T47D (cell line): ENCODE results near the gene TNFAIP8L2.
"Not testable (repeated sequence)": the region's sequence is repeated elsewhere in the genome, so short reads cannot be mapped to it uniquely, and the experiment has no call there.

Experiments
- DNase-seq, 2 experiments: peaks; one replicate each; pipeline versions ENCODE4 v3.0.0 to v3.0.0-alpha.2; 2011 to 2012; ENCODE audit warnings: low read depth in 1 of 2, low spot score in 1 of 2
- JUND ChIP-seq: IDR thresholded peaks from 2 replicates; pipeline ENCODE4 v1.6.1; 2012; ENCODE audit warnings: low read depth
- in situ Hi-C: cut with HindIII; loops from 2 replicates; pipeline ENCODE4 v1.10.0; 2016; ENCODE audit warnings: low sequenced_read_pairs, low pct_unique_long_range_greater_than_20kb

TNFAIP8L2 gene

DNA sequence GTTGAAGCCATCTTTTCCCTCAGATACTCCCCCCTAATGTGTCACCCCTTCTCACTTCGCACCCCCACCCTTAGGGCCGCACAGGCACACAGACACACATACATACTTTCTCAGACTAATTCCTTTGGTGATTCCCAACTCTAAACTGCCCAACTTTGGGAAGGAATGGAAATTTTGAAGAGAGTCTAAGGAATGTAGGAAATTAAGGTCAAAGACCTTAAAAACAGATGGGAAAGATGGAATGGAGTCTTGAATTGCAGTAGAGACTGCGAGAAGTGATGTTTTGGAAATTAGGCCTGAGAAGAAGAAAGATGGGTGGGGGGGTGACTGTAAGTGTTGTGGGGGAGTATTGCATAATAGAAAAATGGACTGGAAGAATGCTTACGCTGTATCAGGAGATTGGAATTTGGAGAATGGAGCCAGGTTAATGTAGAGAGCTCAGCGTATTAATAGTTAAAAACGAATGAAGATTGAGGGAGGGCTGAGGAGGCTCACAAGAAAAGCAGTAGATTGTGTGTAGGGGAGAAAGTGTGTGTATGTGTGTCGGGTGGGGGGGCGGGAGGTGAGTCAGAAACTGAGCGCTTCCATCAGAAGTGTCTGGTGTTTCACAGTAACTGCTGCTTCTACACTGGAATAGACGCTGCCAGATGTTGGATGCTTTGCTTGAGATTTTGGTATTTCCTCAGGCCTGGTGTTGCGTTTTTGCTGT, 43.6 kb downstream of the TNFAIP8L2 start:
- in situ Hi-C loops = no loop called here
- no peak for TF ChIP-seq JUND
- no peak for DNase-seq

DNA sequence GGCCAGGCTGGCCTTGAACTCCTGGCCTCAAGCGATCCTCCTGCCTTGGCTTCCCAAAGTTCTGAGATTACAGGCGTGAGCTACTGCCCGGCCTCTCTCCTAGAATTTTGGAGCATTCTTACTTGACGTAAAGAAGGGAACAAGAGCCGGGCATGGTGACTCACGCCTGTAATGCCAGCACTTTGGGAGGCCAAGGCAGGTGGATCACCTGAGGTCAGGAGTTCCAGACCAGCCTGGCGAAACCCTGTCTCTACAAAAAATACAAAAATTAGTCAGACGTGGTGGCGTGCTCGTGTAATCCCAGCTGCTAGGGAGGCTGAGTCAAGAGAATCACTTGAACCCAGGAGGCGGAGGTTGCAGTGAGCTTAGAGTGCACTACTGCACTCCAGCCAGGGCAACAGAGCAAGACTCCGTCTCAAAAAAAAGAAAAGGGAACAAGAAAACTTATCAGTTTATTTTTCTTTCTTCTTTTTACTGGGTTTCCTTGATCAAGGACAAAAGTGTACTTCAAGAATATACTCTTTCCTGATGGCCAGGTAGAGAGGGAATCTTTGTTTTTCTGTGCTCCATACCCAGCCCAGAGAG, 49.0 kb downstream of the TNFAIP8L2 start:
- in situ Hi-C loops, DNase-seq: not testable (repeated sequence)
